DMS53 (cell line): ENCODE measurements around the gene SHANK1.

Experiments
- DNase-seq: peaks from one replicate; lab custom pipeline; 2025; lab: John Stamatoyannopoulos, UW

SHANK1 gene

DNA sequence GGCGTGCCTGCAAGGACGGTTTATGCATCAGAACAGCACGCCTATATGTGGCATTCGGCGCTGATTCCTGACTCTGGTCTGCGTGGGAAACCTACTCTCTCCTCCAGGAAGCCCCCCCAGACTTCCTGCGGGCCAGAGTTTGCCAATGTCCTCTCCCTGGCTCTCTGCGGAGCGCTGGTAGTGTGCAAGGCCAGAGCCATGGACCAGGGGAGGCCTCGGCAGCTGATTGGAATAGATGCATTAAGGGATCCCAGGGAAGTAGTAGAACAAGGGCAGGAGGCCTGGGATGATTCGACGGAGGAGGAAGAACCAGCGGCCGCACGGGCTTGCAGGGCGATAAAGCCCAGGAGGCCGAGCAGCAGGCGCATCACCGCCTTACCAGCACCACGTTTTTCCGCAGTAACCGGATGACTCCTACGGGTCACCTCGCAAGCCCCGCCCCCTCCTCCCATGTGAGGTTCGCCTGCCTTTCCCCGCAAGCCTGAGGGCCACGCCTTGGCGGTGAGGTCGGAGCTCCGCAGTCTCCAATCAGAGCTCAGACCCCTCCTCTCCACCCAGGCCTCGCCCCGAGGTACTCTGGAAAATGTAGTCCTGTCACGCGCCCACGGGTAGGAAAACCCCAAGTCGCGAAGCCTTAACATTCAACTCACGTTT lies 8.6 kb upstream of the SHANK1 start:
- DNase-seq, result no peak

DNA sequence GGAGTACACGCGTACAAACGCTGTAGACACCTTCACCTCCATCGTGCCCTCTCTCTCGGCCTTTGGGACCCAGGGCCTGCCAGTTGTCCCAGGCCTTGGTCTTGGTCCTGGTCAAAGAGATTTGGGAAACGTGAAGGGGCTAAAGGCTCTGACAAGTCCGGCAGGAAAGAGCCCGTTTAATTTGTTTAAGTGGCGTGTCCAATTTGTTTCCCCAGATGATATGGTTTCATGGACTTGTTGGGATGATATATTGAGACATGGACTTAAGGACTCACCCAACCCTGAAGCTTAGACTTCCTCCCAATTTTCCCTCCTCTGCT lies 6.3 kb upstream of the SHANK1 start:
- DNase-seq, result no peak

DNA sequence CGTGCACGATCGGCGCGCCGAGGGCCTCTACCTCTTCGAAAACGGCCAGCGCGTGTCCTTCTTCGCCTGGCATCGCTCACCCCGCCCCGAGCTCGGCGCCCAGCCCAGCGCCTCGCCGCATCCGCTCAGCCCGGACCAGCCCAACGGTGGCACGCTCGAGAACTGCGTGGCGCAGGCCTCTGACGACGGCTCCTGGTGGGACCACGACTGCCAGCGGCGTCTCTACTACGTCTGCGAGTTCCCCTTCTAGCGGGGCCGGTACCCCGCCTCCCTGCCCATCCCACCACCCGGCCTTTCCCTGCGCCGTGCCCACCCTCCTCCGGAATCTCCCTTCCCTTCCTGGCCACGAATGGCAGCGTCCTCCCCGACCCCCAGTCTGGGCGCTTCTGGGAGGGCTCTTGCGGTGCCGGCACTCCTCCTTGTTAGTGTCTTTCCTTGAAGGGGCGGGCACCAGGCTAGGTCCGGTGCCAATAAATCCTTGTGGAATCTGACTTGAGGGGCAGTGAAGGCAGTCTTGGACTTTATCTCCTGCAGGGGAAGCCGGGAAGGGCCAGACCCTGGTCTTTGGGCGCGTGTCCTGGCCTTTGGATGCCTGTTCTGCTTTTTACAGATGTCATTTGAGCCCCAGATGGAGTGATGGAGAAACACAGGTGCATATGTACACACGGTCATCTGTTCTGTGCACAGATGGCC lies 5.8 kb upstream of the SHANK1 start:
- DNase-seq, result no peak

DNA sequence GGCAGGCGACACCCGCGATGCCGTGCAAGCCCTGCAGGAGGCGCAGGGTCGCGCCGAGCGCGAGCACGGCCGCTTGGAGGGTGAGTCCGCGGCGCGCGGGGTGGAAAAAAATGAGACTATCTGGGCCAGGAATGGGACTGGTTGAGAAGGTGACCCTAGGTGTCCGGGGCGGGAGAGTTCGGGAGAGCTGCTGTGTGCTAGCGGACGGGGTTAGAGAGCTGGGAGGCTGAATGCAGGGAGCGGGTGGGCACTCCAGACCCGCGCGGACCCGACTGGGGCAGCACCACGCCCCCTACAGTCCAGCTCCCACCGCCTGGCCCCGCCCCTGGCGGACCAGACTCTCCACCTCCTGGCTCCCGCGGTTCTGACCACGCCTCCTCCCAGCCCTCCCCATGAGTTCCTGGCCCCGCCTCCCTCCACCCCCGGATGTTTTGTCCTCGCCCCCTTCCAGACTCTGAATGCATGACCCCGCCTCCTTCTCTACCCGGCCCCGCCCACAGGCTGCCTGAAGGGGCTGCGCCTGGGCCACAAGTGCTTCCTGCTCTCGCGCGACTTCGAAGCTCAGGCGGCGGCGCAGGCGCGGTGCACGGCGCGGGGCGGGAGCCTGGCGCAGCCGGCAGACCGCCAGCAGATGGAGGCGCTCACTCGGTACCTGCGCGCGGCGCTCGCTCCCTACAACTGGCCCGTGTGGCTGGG lies 5.1 kb upstream of the SHANK1 start:
- no peak for DNase-seq

DNA sequence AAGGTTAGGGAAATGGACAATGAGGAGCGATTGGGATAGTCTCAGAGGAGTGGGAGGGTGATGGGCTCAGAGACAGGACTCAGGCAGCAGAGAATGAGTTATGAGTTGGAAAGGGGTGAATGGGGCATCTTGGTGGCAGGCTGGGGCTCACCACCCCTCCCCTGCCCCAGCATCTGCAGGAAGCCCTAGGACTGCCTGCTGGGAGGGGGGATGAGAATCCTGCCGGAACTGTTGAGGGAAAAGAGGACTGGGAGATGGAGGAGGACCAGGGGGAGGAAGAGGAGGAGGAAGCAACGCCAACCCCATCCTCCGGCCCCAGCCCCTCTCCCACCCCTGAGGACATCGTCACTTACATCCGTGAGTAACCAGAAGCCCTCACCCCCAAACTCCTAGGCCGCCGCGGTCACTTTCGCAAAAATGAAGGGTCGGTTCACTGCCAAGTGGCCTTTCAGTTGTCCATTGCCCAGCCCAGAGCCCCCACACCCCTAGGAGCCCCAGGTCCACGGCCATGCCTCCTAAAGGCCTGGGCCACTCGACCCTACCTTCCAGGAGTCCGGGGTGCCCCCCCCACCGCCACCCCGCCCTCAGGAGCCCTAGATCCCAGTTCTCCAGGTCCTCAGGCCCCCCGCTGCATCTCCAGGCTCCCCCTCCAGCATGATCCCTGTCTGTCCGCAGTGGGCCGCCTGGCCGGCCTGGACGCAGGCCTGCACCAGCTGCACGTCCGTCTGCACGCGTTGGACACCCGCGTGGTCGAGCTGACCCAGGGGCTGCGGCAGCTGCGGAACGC lies 4.3 kb upstream of the SHANK1 start:
- no peak for DNase-seq

DNA sequence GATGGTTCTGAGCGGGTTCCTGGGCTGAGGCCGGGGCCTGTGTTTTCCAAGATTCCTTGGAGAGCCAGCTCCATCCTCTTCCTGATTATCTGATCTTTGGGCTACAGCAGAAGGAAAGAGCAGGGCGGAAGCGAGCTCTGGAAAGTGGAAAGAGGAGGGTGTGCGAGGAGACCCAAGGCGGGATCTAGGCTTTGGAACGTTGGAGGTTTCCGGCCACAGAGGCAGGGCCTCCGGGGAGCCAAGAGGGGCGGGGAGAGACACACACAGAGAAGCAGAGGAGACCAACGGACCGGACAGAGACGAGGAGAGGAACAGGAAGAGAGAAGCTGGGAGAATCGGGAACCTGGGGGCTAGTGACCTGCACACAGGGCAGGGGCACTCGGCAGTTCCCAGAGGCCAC lies 3.5 kb upstream of the SHANK1 start, which contains the start of gene CLEC11A:
Gene CLEC11A, plus strand, starts transcription at position 296 of the 400 bp plus-strand sequence. CDS start 162 bp downstream, outside the sequence.
- DNase-seq, result no peak

DNA sequence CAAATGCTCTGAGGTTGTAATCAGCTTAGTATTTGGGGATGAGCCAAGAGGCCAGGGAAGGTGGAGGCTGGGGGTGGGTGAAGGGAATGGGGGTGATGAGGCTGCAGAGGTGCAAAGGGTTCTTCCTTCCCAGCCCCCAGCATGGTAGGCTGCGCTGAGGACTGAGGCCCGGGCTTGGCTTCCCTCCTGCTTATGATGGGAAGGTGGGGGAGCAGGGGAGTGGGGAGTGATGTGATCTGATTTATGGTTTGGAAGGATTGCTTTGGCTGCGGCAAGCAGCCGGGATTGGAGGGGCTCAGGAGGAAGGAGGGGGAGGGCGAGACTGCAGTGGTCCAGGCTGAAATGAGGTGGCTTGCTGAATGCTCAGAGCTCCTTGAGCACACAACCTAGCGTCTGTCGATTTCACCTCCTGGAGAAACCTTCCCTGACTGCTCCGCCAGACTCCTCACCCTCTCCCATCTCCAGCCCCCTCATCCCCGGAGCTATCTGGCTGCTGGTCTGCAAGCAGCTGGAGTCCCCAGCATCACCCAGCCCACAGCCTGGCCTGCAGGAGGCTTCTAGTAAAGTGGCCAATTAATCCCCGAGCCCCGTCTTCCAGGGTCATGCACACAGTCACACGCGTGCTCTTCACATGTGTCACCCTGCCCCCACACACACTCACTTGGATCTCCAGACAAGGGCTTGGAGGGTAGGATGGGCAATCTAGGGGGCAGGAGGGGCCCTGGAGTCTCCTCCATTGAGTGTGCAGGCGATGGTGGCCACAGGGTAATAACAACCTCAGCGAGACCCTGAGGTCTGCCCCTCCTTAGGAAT lies 2.8 kb upstream of the SHANK1 start:
- DNase-seq, result no peak

DNA sequence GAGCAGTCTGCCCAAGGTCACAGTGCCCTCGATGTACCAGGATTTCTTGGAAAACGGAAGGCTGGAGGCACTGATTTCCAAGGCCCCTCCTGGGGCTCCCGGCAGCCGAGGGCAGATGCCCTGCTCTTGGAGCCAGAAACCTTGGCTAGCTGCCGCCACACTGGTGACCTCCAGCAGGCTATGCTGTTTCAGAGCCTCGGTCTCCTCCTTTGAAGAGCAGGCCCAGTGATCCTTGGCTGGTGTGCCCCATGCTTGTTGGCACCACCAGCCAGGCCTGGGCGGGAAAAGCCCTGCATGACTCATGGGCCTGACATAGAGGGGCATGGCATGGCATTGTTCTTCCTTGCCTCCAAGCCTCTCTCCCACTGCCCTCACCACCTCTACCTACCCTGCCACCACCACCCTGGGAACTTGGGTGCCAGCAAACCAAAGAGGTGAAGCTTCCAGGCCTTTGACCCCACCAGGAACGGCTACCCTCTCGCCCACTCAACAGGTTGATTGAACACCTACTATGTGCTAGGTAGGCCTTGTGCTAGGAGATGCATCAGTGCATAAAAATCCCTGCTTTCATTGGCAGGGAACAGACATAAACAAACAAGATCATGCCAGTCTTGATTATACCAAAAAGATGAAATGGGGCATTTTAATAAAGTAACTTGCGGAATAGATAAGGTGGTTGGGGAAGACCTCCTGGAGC lies 2.0 kb upstream of the SHANK1 start:
- no peak for DNase-seq

DNA sequence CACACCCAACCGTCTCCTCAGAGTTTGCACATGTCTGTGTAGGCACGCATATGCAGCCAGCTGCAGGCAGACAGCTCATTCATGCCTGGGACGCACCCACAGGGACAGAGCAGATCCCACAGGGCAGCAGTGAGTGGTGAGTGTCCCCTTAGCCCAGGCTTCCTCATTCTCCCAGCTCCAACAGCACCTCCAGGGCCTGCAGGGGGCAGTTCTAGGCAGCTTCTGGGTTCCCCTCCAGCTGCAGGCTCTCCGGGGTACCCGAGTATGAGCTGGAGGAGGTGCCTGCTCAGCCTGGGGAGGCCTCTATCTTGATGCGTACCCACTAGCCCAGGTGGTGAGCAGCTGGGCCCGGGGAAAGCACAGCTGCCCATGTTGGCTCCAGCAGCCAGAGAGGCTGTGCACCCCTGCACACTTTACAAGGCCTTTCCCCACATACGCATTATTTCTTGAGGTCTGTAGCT lies 1.3 kb upstream of the SHANK1 start:
- DNase-seq, result no peak

DNA sequence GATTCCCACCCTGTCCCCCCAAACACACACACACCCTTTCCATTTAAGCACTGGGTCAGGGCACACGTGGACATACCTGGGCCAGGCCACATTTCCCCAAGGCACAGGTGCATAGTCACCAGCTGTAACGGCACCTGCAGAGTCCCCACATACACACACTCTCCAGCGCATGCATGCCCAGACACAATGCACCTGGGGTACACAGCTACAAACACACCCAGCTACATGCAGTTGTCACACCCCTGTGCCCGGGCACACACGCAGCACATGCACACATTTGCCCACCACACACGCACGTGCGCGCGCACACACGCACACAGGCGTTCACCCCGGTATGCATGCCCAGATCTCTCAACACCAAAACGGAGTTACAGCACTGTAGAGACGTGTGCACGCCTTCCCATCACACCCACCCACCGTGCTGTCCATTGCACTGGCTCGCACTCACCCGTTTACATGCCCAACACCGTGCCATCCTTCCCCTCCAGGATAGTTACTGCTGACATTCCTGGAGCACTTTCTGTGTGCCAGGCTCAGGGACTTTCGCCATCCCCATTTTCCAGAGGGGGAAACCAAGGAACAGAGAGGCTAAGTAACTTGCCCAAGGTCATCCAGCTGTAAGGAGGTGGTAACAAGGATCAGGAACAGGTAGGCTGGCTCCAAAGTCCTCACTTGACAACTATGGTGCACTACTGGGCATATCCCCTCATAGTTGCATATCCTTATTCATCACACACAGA lies 749 bp upstream of the SHANK1 start:
- DNase-seq, result no peak

DNA sequence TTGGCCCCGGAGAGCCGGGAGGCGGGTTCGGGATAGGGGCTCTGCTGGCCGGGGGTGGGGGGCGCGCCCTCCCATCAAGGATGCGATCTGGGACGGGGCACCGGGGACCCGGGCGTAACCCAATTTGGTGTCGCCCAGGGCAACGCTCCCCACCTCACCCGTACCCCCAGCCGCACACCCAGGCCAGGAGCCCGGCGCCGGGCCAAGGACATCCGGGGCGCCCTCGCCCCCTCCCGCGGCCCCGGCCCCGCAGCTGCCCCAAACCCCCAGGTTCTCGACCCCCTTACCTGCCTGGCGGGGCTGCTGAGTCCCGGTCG lies 525 bp downstream of the SHANK1 start:
- DNase-seq, result no peak

DNA sequence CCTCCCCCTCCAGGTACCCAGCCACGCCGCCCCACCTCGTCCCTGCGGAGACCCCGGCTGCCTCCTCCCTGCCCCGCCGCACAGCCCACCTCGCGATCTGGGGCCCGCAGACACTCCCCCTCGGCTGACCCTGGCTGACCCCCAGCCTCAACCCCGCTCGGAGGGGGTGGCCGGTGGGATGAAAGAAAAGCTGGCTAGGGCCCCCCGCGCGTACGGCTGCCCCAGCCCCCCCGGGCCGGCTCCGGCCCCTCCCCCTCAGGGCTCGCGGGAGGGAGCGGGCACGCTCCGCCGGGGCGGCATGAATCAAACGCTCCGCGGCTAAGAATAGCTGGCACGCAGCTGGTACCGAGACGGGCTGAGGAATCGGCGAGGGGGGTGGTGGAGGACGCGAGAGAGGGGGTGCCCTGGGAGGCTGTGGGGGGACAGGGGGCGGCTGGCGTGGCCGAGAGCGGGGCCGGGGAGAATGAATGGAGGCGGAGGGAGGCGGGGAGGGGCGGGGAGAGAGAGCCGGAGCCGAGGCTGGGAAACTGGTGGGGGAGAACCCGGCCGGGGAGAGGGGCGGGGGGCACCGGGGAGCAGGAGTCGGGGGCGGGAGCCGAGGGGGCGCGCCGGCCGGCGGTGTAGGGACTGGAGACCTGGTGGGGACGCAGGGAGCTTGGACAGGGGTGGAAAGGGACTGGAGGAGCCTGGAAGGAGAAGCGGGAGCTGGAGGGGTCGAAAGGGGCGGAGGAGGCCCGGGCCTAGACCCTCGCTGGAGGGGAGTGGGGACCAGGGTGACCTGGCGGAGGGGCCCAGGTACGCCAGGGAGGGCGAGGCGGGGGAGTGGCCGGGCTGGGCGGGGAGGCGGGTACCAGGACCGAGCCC lies 1.1 kb downstream of the SHANK1 start:
- DNase-seq, result no peak

DNA sequence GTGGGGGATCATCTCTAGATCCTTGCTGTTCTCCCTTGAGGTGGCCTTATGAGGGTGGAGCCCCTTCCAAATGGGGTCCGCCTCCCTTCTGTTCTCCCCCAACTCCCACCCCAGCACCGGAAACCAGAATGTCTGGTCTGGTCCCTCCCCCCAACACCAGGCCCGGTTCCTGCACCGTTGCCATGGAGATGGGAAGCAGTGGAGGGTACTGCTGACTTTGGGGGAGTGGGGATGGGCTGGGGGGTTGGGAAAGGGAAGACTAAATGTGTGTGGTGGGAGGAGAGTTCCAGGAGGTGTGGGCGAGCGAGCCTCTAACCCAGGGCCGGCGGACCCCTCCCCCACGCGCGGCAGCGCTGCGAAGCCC lies 1.7 kb downstream of the SHANK1 start:
- DNase-seq, result no peak

DNA sequence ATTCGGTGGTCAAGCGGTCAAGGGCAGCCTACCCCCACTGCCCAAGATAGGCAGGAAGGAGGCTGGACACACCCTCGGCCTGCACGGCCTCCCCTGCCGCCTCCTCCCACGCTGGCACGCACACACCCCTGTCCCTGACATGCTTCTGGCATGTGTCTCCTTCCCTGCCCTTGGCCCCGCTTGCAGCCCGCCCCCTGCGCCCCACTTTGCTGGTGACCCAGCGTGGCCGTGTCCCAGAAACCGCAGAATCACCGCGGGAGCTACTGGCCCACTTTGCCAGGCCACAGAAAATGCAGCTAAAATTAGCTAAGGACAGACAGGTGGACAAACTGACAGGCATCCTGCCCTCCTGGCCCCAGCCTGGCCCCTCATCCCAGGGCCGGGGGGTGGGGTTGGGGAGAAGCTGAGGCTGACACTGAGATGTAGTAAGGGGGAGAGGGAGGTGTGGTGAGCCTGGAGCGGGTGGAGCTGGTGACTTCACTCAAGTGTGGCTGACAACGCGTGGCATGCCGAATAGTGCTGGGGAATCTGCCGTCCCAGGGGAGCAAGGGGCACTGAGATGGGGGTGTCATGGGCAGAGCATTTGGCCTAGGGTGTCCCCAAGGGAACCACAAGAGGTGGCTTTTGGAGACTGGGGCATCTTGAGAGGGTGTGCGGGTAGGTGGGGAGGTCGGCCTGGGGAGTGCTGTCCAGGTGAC lies 2.4 kb downstream of the SHANK1 start:
- no peak for DNase-seq

DNA sequence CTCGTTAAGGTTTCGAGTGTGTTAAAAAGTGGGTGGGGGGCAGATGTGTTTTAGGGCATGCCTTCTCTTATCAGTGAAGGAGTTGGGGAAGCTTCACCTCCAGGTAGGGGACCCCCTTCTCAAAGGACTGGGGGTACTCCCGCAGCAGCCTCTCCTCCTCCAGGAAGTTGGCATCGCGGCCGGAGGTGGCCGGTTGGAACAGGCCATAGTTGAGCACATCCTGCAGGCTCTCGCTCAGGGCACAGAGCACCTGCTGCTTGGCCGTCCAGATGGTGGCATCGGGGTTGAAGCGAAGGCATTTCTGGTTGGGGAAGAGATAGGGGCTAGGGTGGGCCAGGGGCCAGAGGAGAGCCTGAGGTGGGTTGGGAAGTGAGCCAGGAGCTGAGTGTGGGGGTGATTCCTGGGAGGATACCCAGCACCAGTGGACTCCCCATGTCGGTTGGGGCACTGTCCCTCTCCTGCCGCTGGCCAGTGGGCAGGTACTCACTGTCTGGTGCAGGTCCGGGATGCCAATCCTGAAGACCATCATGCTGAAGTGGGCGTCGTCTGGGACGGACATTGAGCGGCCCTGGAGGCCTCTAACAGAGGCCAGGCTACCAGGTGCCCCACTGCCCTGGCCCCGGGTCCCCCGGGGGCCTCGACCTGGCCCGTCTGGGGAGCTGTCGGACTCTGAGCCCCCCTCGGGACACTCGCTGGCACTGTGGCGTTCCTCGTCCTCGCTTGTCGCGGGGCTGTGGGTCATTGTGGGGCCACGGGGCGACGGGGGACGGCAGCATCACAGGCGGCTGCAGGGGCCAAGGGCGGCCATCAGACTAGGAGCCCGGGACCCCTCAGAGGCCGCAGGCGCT lies 3.2 kb downstream of the SHANK1 start:
- DNase-seq, result no peak

DNA sequence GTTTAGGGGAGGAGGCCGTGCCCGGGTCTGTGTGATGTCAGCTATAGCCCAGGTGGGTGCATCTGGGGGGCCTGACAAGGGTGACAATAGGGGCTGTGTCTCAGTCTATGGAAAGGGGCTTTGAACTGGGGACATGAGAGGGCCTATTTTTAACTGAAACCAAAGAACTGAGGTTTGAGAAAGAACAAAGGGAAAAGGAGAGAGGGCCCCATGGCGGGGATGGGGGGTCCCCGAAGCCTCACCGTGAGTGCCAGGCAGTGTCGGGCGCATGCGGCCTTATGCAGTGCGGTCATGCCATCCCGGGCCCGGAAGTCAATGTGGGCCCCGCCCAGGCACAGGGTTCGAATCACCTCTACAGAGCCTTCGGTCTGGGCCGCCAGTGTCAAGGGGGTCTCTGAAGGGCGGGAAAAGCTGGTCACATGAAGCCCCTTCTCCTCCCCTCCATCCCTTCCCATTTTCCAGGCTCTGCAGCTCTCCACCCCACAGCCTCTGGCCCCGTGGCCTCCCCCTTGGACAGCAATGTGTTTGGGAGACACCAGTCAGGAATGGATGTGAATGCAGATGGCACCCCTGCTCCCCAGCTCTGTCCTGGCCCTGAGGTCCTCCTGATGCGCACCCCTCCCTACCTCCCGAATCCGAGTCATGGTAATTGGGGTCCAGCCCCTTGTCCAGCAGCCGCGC lies 5.9 kb downstream of the SHANK1 start:
- DNase-seq, result no peak

DNA sequence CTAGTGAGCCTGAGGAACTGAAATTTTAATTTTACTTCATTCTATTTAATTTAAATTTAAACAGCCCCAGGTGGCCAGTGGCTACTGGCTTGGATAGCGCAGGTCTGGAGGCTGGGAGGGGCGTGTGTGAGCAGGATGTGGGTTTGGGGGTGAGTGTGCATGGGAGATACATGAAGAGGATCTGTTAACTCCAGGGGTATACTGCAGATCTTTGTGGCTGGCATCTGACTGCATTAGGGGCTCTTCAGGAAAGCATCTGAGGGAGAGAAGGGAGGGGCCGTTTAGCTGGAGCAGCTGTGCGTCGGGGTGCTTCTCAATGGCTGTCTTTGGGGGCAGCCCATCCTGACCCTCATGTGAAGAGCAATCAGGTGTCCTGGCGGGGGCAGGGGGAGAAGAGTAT lies 6.8 kb downstream of the SHANK1 start:
- no peak for DNase-seq
